GM18507 (cell line): ENCODE measurements around the gene UCN3.

Experiments used
- DNase-seq: peaks from one replicate; pipeline ENCODE4 v3.0.0; 2011; ENCODE audit warnings: low read depth; ENCODE audit not compliant: insufficient read length; ENCODE audit errors: extremely low spot score
- FAIRE-seq: peaks from 2 replicates; lab custom pipeline; 2011; peaks lifted over from hg19 to GRCh38; lab: Jason Lieb, UNC

Gene UCN3, protein sequence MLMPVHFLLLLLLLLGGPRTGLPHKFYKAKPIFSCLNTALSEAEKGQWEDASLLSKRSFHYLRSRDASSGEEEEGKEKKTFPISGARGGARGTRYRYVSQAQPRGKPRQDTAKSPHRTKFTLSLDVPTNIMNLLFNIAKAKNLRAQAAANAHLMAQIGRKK

DNA sequence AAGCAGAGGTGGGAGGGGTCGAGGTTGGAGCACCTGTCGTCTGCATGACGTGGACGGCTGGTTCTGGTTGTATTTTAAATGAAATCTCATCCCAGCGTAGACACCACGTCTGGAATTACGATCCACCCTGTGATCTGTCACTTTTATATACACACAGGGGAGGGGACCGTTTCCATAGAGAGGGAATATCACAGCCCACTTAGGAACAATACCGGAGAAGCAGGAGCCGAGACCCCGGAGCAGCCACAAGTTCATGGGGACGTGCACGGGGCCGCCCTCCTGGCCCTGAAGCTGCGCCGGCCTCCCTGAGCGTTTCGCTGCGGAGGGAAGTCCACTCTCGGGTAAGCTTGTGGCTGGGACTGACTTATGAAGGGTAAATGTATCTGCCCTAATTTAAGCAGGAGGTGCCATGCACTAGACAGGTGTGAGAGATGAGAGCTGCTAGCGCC, at the start of gene UCN3:
TSS of gene UCN3 (plus strand) at position 77 of the 449 bp plus-strand sequence. CDS start 8,755 bp downstream, outside the sequence.
- DNase-seq (no peak), FAIRE-seq (no peak)

DNA sequence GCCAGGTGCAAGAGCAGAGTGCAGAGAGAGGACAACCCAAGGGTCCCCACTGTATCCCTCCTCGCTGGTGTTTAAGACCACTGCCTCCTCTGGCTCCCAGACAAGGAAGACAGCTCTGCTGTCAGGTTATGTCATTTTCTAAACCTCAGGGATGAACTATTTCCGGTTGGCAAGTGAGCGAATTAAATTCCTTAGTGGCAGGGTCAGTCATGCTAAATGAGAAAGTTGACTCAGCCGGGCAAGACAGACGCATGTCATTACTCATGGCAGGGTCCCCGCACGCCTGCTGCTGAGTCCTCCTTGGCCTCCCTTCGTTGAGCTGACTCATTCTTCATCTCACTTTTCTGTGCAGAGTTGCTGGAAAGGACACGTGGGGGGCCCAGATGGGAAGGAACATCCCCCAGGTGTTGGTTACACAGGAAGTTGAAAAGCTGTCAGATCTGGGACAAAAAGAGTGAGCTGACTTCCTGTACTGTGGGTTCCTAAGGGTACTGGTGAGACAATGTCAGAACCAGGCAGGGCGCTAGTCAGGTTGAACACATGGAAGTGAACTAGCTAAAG, 47.1 kb upstream of the UCN3 start:
- no peak for DNase-seq
- FAIRE-seq = no peak

DNA sequence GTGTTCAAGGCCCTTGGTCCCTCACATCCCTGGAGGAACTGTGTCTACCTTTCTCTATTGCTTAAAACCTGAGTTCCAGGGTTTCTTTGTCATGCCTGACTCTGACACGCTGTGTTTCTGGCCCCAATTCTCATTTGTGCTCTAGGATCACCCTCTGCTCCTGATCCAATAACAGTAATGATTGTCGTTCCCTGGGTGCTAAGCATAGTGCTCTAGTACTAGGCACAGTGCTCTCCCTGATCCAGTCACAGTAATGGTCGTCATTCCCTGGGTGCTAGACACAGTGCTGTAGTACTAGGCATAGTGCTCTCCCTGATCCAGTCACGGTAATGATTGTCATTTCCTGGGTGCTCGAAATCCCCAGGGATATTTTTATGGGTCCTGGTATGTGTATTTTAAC, 46.6 kb upstream of the UCN3 start:
- FAIRE-seq (no peak), DNase-seq (no peak)

DNA sequence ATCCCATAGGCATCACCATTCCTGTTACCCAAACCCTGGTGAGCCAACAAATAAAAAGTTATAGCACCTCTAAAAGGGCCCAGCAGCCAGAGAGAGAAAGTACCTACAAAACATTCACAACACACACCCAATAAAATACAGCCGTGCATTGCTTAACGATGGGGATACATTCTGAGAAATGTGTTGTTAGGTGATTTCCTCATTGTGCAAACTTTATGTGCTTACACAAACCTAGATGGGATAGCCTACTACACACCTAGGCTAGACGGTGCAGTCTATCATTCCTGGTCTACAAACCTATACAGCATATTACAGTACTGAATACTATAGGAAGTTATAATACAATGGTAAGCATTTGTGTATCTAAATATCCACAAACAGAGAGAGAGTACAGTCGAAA, 44.9 kb upstream of the UCN3 start:
- FAIRE-seq = no peak

DNA sequence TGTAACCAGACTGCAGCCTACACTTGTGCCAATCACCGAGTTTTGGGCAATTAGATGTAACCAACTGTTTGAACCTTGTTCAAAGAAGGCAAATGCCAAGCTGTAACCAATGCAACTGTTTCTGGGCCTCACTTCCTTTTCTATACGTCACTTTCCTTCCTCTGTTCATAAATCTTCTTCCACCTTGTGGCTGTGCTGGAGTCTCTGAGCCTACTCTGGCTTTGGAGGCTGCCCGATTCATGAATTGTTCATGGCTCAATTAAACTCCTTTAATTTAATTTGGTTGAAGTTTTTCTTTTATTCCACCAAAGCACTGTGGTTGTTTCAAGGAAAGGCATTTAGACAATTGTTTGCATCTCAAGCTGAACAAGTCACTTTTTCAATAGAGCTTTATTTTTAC, 43.5 kb upstream of the UCN3 start:
- DNase-seq (no peak), FAIRE-seq (no peak)

More for the DNA sequence above, 44.9 kb upstream of the UCN3 start:
- DNase-seq = no peak

DNA sequence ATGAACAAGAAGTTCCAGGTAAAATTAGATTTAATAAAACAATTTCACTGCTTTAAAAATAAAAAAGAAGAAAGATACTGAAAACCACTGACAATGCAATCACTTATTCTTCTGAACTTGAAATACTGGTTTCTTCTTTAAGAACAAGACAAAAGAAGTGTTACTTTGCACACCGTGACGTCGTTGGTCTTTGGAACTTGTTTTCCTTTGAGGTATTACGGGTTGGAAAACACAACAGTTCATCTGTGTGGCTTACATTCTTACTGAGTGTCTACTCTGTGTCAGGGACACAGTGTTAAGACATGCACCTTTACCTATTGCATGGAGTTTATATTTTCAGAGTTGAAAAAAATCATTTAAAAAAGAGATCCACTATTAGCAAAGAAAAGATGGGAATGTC, 41.3 kb upstream of the UCN3 start:
- DNase-seq = no peak

DNA sequence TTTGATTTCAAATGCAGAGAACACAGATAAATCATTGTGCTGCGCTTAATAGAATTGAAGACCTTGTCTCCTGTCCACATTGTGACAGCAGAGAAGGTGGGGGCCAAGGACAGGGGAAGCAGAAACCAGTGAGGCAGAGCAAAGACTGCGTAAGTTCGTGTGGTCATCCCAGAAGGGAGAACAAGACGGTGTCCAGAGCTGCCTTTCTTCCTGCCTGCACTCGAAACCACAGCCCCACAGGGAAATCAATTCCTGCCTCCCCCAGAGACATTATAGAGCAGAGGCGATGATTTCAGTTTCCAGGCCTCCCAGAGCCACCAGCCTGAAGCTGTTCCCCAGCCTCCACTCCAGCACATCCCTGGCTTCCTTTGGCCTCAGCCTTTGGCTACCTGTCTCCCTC, 39.7 kb upstream of the UCN3 start:
- FAIRE-seq = no peak
- DNase-seq = no peak

More for the DNA sequence above, 41.3 kb upstream of the UCN3 start:
- no peak for FAIRE-seq

DNA sequence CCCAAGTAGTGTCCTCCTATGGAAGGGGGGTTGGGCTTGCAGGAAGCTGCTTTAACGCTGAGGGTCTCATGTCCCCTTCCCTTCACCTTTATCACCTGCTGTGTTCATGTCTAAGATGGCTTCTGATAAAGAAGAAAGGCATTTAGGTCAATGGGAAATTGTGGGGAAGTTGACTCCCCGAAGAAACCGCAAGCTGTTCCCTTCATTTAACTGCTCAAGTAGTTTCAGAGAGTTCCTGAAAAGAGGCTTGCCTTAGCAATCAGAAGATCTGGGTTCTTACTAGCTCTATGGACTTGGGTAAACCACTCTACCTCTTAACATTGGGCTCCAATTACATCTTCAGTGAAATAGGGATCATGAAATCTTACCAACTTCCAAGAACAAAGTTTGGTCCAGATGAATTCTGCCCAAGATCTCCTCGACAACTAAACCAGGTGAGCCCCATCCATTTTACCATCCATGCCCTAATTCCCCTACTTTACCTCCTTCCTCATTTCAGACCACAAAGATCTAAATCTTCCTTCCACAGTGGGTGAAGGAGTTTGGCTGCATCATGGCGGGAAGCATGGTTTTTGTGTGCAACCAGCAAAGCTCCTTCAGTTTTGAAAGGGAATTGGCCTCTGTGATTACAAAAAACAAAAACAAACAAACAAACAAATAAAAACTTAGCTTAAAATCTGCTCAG, 30.4 kb upstream of the UCN3 start:
- DNase-seq (no peak), FAIRE-seq (no peak)

DNA sequence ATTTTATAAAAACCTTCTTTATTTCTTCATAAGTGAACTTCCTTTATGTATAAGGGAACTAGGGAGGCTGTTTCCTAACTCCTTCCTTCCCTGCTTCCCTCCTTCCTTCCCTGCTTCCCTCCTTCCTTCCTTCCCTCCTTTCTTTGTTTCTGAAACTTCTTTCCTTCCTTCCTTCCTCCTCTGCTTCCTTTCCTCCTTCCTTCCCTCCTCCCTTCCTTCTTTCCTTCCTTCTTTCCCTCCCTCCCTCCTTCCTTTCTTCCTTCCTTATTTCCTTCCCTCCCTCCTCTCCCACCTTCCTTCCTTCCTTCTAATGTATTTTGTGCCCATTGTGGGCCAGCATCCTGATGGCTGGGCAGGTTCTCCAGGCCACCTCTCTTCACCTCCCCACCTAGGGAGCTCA, 26.8 kb upstream of the UCN3 start:
- FAIRE-seq = no peak
- no peak for DNase-seq

DNA sequence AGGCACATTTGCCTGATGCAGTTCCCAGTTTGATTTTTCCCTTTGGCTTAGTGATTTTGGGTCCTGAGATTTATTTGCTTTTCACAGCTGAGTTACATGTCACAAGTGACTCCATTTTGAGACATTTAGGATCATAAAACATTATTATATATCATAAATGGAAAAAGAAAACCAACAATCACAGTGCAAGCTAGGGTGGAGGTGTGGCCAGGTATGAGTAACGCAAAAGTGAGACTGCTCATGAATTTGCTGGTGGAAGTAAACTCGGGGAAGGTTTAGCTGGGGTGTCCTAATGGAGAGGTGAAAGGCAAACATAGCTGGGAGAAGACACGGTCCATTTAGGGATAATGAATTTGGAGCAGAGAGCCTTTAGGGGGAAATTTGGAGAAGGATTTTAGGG, 21.7 kb upstream of the UCN3 start:
- FAIRE-seq (no peak), DNase-seq (no peak)

DNA sequence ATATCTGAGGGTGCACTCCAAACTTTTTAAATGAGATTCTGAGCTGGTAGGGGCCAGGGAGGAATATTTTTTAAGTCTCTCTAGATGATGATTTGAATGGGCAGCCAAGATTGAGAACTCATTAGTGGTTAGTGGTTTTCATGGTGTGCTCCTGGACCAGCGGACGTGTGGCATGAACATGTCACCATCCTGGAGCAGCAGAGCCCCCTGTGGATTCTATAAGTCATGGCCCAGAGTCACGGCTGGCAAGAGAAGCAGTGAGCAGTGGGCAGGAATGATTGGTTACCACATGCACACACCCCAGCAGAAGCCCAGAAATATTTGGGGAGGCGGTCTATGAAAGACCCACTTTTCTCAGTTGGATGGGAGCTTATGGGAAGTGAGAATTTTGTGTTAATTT, 21.2 kb upstream of the UCN3 start:
- DNase-seq = no peak

DNA sequence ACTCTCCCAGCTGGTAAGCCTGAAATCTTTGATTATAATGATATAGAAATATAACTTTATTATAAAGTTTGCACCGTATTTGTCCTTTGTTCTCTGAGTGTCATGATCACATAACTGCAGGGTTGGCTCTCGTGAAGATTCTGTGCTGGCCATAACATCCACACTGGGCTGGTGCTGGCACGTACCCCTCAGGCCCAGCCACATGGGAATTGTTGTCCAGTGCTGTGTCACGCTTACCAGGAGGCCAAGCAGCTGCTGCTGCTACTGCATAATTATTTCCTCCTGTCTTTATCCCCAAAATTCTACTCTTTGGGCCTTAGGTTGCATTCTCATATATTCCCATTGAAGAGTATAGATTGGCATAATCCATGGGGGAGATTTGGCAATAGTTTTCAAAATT, 20.8 kb upstream of the UCN3 start:
- FAIRE-seq = no peak
- no peak for DNase-seq

More for the DNA sequence above, 21.2 kb upstream of the UCN3 start:
- FAIRE-seq = no peak

DNA sequence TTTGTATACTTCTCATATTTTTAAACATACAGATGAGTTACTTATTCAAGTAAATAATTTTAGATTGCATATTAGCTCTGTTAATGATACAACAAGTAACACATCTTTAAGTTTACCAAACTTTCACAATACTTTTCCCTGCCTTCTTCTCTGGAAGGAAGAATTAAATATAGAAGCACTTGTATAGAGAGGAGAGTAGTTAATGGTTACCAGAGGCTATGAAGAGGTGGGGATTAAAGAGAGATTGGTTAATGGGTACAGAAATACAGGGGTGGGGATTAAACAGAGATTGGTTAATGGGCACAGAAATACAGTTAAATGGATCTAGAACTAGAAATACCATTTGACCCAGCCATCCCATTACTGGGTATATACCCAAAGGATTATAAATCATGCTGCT, 20.0 kb upstream of the UCN3 start:
- FAIRE-seq = no peak

DNA sequence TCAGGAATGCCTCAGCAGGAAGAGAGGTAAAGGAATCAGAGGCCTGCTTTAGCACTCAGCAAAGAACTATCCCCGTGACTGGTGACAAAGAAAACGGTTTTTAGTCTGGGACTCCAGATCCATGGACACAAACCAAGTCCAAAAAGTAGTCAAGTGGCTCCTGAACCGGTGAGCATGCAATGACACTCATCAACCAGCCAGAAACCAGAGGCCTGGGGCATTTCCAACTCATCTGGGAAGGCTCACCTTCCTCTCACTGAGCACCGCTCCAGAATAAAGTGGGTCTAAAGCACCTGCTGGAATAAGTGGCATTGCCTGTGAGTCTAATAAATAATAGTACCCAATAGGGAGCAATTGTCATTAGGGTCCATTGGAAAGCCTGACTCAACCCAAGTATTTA, 17.9 kb upstream of the UCN3 start:
- DNase-seq (no peak), FAIRE-seq (no peak)

More for the DNA sequence above, 20.0 kb upstream of the UCN3 start:
- DNase-seq = no peak

DNA sequence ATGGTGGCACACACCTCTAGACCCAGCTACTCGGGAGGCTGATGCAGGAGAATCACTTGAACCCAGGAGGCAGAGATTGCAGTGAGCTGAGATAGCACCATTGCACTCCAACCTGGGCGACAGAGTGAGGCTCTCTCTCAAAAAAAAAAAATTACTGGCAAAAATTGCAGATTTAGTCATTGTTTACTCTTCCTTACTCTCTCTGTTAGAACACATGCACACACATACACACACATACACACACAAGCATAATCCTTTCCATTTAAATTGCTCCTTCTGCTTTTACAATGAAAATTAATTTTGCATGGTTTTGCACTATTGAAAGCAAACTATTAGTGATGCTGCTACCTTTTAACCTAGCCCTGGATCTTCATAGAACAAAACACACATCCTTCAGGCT, 15.4 kb upstream of the UCN3 start:
- FAIRE-seq (no peak), DNase-seq (no peak)

DNA sequence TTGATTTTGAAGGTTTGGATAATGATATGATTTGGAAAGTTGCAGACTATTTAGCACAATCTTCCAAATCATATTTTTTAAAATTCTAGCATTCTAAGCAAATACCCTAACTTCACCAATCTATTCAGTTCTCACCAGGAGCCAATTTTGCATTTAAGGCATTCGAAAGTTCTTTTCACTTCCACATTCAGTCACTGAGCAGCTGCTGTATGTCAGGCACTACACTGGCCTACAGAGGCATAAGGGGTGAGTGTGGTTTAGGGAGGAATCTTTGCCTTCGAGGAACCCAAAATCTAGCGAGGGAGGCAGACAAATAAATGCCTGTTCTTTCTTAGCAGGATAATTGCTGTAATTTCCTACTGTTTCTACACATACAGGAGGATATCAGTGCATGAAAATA, 10.7 kb upstream of the UCN3 start:
- DNase-seq (no peak), FAIRE-seq (no peak)

DNA sequence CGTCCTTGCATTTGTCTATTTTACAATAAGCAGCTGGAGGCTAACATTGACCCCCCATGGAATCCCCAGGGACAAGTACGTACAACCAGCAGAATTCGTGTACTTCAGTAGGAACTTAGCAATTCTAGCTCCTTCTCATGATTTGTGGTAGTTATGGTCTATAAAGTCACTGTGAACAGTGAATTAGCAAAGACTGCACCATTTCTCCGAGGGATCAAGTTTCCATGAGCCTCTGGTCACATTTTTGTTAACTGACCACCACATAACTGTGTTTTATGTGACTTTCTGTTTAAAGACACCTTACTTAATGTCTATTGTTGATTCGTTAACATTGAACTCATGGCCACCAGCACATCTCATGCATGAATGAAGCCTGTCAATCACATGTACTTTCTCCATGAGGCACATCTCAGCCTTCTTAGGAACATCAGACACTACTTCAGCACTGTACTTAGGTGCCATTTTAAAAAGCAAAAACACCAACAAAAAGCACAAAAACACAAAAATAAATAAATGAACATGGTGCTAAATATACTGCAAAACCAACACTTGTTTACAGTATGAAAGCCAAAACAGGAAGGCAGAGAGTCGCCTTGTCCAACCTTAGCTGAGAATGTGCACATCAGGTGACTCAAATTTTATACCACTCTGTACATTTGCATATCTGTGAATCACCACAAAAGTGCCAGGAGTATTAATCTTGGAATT, 9.0 kb upstream of the UCN3 start:
- FAIRE-seq = no peak
- no peak for DNase-seq

DNA sequence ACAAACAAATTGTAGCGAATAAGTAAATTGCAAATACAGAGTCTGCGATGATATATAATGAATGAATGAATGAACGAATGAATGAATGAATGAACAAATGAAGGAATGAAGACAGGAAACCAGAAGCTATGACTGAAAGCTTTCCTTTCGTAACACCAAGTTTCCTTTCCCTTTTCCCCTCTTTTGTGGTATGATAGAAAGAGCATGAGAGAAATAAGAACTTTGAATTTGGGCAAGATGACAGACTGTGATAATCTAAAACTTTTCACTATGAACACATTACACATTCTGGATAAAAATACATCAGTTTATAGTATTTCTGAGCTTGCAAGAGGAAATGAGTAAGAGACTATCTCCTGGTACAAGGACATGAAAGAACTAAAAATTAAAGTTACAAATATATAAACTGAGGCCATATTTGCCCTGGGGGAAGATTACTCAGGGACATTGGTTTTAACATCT, 8.4 kb upstream of the UCN3 start:
- DNase-seq = no peak

DNA sequence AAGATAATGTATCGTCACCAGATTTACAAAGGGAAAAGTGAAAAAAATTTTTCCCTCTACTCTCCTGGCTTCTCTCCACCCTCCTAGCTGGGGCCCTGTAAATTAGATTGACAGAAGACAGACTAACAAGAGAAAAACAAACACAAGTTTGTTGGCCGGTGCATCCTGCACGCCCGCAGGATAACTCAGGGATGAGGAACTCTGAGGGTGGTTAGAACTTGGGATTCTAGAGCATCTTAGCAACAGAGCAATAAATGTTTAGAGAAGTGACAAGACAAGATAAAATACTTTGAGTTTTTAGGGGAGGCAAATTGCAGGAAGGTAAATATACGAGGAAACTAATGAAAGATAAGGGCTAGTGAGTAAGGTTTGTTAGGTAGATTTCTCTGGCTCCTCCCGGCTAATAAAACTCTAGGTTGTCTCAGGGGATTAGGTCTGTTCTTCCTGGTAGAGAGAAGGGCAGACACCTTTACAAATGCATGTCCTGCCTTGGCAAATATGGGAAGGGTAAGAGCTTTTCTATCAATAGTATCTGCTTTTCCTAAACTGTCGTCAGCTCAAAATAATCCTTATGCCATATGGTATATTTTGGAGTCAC, 4.3 kb upstream of the UCN3 start:
- no peak for FAIRE-seq

More for the DNA sequence above, 8.4 kb upstream of the UCN3 start:
- no peak for FAIRE-seq

DNA sequence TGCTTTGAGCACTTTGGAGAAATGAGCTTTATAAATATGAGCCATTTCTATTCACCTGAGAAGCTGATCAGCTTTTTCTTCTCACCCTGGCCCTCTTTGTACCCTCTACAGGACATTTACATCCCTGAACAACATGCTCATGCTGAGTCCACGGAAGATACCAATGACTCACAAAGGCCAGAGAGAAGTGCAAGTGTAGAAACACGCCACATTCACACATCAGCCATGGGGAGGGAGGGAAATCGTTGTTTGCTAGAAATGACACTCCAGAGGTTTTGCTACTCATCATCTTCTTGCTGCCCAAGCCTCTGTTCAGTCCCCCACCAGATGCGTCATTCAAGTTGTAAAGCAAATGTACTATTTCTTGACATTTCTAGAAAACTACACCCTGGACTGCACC, 2.8 kb upstream of the UCN3 start:
- no peak for DNase-seq

More for the DNA sequence above, 4.3 kb upstream of the UCN3 start:
- DNase-seq = no peak

More for the DNA sequence above, 2.8 kb upstream of the UCN3 start:
- FAIRE-seq = no peak
